HTERT RPE-1 (cell line): Measurements from ENCODE around the gene ERN1.

ENCODE experiments used
- in situ Hi-C: fragments of 300-500 bp; cut with MboI; formaldehyde crosslinking; loops from 4 replicates; pipeline ENCODE4 v1.14.3; 2020; ENCODE audit warnings: low sequenced_read_pairs

The ERN1 gene

GRCh38 chr17:64158406-64158805, 28.5 kb upstream of the ERN1 start:
- in situ Hi-C loops: no loop called here

GRCh38 chr17:64157669-64158180, 27.8 kb upstream of the ERN1 start:
- in situ Hi-C loops: no loop called here

GRCh38 chr17:64156670-64157069, 26.7 kb upstream of the ERN1 start:
- in situ Hi-C loops: no loop called here

- in situ Hi-C loops: no loop called here
Measured at GRCh38 chr17:64155751-64156544, 26.0 kb upstream of the ERN1 start.

GRCh38 chr17:64155129-64155528, 25.2 kb upstream of the ERN1 start:
- in situ Hi-C loops: no loop called here

- in situ Hi-C loops: no loop called here
Measured at GRCh38 chr17:64154717-64155116, 24.8 kb upstream of the ERN1 start.

- in situ Hi-C loops: no loop called here
Measured at GRCh38 chr17:64154313-64154695, 24.4 kb upstream of the ERN1 start.

GRCh38 chr17:64153565-64154312, 23.8 kb upstream of the ERN1 start:
- in situ Hi-C loops: no loop called here

- in situ Hi-C loops: no loop called here
Measured at GRCh38 chr17:64152428-64153125, 22.6 kb upstream of the ERN1 start.

- in situ Hi-C loops: no loop called here
Measured at GRCh38 chr17:64151016-64151368, 21.0 kb upstream of the ERN1 start.

GRCh38 chr17:64150237-64151015, 20.5 kb upstream of the ERN1 start:
- in situ Hi-C loops: no loop called here

GRCh38 chr17:64149196-64149595, 19.3 kb upstream of the ERN1 start:
- in situ Hi-C loops: no loop called here

- in situ Hi-C loops: no loop called here
Measured at GRCh38 chr17:64148699-64149098, 18.8 kb upstream of the ERN1 start.

- in situ Hi-C loops: no loop called here
Measured at GRCh38 chr17:64148017-64148631, 18.2 kb upstream of the ERN1 start.

- in situ Hi-C loops: no loop called here
Measured at GRCh38 chr17:64147110-64148016, 17.4 kb upstream of the ERN1 start.

- in situ Hi-C loops: no loop called here
Measured at GRCh38 chr17:64146418-64147109, 16.6 kb upstream of the ERN1 start.

- in situ Hi-C loops: no loop called here
Measured at GRCh38 chr17:64145751-64146417, 15.9 kb upstream of the ERN1 start.

- in situ Hi-C loops: no loop called here
Measured at GRCh38 chr17:64145375-64145750, 15.4 kb upstream of the ERN1 start.
